GM19099 (cell line): ENCODE results near the gene HIPK4.
A peak's percentile ranks its signal among the peaks of the same experiment; 100 is the strongest.

Experiments
- POLR2A ChIP-seq: IDR thresholded peaks from 3 replicates; pipeline ENCODE4 v1.6.1; 2011; ENCODE audit warnings: low read depth; ENCODE audit not compliant: insufficient read length; ENCODE audit errors: extremely low read depth

HIPK4 gene, protein sequence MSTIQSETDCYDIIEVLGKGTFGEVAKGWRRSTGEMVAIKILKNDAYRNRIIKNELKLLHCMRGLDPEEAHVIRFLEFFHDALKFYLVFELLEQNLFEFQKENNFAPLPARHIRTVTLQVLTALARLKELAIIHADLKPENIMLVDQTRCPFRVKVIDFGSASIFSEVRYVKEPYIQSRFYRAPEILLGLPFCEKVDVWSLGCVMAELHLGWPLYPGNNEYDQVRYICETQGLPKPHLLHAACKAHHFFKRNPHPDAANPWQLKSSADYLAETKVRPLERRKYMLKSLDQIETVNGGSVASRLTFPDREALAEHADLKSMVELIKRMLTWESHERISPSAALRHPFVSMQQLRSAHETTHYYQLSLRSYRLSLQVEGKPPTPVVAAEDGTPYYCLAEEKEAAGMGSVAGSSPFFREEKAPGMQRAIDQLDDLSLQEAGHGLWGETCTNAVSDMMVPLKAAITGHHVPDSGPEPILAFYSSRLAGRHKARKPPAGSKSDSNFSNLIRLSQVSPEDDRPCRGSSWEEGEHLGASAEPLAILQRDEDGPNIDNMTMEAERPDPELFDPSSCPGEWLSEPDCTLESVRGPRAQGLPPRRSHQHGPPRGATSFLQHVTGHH

DNA sequence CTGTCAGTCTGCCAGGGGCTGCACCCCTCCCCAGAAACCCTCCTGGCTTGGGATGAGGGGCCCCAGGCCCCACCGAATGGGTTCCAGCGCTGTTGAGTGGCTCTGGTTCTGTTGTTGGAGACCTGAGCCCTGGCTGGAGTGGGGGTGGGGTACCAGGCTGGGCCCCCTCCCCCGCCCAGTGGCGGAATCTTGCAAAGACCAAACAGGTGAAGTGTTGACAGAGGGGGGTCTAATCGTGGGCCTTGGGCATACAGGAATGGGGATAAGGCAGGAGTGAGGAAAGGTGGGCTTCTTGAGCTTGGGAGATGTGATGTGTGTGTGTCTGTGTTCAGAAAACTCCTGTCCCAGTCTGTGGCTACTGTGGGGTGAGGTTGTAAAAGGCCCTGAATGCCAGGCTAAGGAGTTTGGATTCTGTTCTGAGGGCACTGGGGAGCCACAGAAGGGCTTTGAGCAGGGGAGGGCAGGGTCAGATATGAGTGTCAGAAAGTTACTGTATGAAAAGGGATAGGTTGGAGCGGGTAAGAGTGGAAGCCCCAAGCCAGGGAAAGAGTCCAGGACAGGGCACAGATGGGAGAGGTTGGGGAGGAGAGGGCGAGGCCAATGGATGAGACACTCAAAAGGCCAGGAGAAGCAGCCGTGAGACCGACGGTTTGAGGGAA is at the start of gene HIPK4:
Gene HIPK4, minus strand, starts transcription at position 98 of the 659 bp plus-strand sequence. CDS start 279 bp downstream, outside the sequence.
- TF ChIP-seq POLR2A, result no peak

DNA sequence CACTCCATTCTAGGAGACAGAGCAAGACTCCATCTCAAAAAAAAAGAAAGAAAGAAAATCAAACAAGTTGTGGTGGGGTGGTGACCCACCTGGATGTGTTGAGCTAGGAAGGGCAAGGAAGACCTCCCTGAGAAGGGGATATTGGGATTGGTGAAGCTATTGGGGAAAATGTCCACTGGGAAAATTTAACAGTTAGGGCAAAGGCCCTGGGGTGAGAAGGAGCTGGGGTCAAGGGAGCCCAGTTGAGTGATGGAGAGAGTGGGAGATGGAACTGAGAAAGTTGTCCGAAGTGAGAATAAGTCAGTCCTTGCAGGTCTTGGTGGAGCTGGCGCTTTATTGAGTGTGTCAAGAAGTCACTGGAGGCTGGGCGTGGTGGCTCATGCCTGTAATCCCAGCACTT is 48.3 kb upstream of the HIPK4 start:
- TF ChIP-seq POLR2A, result no peak

DNA sequence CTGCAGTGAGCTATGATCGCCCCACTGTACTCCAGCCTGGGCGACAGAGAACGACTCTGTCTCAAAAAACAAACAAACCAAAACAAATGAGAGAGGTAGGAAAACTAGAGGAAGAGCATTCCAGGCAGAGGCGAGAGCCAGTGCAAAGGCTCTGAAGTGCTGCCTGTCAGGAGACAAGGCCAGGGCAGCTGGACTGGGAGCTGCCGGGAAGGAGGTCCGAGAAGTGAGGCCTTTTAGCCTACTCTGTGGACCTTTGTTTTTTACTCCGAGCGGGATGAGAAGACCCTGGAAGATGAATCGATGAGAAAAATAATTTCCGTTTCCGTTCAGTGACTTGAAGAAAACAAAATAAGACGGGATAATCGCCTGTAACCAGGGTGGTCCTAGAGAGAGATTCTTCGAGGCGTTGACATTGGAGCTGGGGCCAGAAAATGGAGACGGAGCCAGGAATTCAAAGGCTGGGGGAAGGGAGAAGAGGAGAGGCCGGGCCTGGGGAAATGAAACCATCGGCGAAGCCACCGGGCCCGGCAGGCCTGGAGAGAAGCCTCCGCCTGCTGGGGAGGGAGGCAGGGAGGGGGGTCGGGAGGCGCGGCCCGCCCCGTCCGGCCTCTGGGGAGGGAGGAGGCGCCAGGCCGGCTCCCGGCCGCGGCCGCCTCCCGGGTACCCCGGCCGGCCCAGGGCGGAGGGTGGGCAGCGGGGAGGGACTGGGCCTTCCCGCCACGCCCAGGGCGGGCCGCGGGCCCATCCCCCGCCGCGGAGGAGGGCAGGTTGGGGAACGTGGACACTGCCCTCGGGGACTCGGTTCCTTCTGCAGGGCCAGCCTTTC is 43.6 kb upstream of the HIPK4 start:
- TF ChIP-seq POLR2A, result peak; percentile 67

DNA sequence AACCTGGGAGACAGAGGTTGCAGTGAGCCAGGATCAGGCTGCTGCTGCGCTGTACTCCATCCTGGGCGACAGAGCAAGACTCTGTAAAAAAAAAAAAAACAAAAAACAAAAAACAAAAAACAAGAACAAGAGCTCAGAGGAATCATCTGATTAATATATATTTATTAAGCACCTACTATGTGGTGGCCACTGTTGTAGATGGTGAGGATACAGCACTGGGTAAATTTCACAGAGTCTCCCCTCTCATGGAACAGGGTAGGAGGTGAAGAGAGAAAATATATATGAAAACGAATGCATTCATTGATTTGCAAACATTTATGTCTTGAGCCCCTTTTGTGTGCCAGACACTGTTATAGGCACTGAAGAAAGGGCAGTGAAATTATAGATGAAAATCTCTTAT is 41.7 kb upstream of the HIPK4 start:
- TF ChIP-seq POLR2A, result no peak

DNA sequence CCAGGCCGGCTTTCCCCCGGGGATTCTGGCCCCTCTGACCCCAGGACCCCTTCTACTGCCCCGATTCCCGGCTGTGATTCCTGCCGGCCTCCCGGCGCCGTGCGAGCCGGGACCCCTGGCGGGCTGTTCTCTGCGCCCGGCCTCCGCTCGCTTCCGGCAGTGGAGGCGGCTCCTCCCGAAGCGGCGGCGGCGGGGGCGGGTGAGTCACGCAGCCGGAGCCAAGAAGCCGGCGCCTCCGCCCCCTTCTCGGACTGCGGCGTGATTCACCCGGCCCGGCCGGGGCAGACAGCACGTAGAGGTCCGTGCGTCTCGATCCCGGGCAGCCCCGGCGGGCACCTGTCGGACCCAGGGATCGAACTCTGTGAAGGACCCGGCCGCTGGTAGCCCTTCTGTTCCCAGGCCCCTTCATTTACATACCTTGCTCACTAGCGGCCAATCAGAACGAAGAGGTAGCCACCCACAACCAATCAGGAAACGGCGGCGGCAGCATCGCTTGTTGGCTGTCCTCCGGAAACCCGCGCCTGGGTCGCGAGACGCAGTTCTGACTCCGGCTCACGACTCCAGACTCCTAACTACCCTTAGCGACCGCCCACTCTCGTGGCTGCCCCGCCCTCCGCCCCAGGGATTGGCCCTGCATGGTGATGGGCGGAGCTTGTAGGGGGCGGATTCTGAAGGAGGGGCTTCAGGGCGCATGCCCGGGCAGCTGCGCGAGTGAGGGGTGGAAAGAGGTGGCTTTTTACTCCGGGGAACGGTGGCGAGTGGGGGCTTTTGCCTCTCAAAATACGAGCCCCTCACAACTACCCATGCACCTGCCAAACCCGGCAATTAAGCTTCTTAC is 35.7 kb upstream of the HIPK4 start, which contains the start of gene SERTAD1:
Gene SERTAD1, minus strand, starts transcription at position 543 of the 838 bp plus-strand sequence. CDS start 2,446 bp downstream, outside the sequence.
- peak; percentile 99 for TF ChIP-seq POLR2A

DNA sequence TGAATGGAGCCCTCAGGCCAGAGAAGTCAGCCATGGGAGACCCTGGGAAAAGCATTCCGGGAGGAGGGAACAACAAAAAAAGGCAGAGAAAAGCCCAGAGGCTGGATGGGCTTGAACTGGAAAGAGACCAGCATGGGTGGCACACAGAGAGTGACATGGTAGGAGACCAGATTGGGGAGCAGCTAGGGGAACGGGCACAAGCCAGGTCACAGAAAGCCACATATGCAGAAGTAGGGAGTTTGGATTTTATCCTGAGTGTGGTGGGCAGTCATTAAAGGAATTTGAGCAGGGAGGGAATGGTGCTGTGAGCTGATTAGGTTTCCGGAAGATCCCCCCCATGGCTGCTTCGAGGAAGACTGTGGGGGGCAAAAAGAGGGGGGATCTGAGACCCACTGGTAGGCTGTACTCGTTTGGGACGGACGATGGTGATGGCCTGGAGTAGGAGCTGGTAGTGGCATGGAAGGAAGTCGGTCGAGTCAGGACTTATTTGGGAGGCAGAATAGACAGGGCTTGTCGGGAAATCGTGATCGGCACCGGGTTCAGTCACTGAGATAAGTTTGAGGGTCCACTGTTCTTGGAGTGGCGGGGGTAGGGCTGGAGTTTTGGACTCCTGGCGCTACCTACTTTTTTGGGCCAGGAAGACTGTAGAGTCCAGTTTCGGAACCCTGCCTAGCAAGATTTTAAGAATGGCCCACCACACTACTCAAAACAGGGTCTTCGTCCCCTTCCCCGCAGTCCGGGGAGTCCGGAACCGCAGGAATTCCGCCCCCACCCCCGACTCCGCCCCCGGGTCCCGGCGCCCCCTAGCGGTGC is 34.9 kb upstream of the HIPK4 start:
- no peak for TF ChIP-seq POLR2A

DNA sequence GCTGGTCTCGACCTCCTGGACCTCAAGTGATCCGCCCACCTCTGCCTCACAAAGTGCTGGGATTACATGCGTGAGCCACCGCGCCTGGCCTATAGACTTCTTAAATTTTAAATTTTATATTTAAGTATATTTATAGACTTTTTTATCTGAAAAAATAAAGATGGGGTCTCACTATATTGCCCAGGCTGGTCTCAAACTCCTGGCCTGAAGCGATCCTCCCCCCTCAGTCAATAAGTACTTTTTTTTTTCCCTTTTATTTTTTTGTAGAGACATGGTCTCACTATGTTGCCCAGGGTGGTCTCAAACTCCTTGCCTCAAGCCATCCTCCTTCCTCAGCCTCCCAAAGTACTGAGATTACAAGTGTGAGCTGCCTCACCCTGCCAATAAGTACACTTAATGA is 34.0 kb upstream of the HIPK4 start:
- no peak for TF ChIP-seq POLR2A

DNA sequence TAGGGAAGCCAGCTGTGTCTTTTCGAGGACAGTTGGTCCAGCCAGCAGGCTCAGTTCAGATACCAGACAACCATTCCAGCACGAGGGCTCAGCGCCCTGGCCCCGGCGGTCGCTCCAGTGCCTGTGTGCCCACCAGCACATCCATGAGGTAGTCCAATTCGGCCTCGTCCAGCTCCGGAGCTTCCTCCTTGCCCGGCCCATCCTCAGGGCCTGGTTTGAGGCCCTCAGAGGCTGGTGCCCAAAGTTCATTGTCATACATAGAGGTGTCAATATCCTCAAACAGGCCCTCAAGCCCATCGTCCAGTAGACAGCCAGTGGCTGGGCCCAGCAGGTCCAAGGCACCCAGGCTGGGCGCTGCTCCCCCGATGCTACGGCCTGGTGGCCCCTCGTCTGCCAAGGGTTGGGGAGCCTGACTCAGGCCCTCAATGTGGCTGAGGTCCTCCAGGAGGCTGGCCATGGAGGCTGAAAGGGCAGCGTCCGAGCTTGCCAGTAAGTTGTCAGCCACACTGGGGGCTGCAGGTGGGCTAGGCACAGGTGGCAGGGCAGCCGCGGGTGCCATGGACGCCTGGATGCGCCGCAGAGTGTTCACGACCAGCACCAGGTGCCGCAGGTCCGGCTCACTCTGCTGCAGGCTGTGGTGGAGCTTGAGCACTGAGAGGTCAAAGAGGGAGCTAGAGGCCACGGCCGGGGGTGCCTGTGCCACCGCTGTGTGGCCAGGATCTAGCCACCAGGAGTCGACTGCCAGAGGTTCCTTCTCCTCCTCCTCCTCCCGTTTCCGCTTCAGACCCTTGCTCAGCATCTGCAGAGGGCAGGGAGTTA is 33.0 kb upstream of the HIPK4 start:
- no peak for TF ChIP-seq POLR2A

DNA sequence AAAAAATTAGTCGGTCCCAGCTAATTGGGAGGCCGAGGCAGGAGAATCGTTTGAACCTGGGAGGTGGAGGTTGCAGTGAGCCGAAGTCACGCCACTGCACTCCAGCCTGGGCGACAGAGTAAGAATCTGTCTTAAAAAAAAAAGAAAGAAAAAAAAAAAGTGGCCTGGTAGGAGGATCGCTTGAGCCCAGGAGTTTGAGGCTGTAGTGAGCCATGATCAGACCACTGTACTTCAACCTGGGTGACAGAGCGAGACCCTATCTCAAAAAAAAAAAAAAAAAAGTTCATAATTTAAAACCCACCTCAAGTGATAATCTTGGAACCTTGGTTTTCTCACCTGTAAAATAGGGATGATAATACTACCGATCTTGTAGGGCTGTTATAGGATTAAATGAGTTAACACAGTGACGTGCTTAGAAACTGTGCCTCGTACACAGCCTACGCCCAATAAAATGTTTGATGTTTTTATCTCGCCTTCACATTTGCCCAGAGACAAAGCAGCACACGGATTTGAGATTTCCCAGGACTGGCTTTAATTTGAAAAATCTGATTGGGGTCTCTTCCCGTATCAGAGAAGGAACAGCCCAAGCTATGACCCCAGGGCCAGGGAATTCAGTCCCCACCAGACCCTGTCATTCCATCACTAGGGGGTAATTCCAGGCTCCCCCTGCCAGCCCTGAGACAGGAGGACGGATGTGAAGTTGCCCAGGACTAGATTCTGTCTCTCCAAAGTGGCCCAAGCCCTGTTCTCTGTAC is 32.2 kb upstream of the HIPK4 start:
- TF ChIP-seq POLR2A, result no peak

DNA sequence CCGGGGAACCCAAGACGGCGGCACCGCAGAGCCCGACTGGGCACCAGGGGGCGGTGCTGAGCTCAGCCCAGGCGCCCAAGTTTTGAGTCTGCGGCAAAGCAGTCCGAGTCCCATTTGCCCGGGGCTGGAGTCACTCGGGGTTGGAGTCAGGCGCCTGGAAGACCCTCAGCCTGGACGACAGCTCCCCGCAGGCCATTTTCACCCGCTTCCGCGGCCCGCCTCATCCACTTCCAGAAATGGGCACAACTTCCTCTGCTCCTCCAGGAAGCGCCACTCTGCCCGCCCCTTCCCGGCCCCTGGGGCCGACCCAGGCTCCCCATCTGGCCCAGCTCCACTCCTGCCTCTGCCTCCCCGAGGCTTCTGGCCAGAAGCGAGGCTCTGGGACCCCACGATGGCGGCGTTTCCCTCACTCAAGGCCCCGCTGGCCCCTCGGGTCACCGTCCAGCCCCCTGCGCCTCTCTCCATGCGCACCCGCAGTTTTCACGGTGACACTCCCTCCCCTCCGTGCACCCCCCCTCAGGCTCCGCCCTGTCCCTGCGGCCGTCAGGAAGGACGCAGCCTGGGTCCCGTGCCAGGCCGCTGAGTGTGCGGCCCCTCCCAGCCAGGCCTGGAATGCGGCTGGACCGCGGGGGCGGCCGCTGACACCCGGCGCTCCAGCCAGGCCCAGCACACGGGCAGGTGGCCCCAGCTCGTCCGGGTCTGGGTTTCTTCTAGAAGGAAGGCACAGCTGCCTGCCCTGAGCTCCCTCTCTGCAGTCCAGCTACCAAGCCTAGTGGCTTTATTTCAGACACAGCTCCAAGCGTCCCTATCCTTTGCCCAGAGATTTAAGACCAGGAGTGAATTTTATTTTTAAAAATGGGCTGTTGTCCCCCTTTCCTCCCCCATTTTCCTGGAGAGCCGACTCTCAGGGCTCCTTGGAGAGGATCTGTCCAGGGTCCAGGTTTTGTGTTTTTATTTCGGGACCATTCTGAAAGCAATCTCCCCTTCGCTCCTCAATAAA is 31.1 kb upstream of the HIPK4 start:
- TF ChIP-seq POLR2A, result peak; percentile 84

DNA sequence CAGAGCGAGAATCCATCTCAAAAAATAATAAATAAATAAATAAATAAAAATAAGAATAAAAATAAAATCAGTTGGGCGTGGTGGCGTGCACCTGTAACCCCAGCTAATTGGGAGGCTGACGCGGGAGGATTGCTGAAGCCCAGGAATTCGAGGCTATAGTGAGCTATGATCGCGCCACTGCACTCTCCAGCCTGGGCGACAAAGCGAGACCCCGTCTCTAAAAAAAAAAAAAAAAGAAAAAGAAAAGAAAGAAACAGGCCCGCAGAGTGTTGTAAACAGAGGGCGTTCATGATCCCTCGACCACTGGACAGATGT is 30.4 kb upstream of the HIPK4 start:
- no peak for TF ChIP-seq POLR2A

DNA sequence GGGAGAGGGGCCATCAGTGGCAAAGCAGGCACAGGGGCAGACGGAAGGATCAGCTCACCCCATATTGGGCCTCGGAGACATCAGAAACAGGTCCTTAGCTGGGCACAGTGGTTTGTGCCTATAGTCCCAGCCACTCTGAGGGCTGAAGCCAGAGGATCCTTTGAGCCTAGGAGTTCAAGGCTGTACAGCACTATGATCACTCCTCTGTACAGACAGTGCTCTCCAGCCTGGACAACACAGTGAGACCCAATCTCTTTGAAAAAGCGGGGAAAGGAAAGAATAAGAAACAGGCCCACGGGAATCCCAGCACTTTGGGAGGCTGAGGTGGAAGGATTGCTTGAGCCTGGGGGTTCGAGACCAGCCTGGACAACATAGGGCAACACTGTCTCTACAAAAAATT is 29.8 kb upstream of the HIPK4 start:
- no peak for TF ChIP-seq POLR2A
